Stimulated activated CD4-positive, alpha-beta T cell treated with anti-CD3 and anti-CD28 coated beads, Interleukin-12 subunit alpha, Interleukin-12 subunit beta, amount 100 ng/mL, for 48 hours (primary cell): Measurements from ENCODE around the gene BRAT1.
"Not testable (repeated sequence)": the region's sequence is repeated elsewhere in the genome, so short reads cannot be mapped to it uniquely, and the experiment has no call there.

Experiments used
- DNase-seq, 3 donors: peaks; one replicate each; pipeline ENCODE4 v3.0.0-alpha.2; 2020; ENCODE audit warnings: low read depth in 2 of 3, low spot score in 1 of 3

BRAT1 gene

GRCh38 chr7:2555121-2556052 lies at the start of gene BRAT1:
Gene BRAT1, minus strand, starts transcription at chr7:2555524. Its CDS starts 1,093 bp downstream, at chr7:2554431.
- DNase-seq, result peak; percentile 92 to 97 (median 95)

- DNase-seq, result no peak
Observed at GRCh38 chr7:2604608-2605174, 49.4 kb upstream of the BRAT1 start.

- no peak for DNase-seq
Observed at GRCh38 chr7:2603044-2603965, 48.0 kb upstream of the BRAT1 start.

GRCh38 chr7:2602406-2603043 lies 47.2 kb upstream of the BRAT1 start:
- no peak for DNase-seq

- no peak for DNase-seq
Observed at GRCh38 chr7:2601907-2602306, 46.6 kb upstream of the BRAT1 start.

- DNase-seq, result no peak
Observed at GRCh38 chr7:2601065-2601464, 45.7 kb upstream of the BRAT1 start.

- no peak for DNase-seq
Observed at GRCh38 chr7:2598154-2598823, 43.0 kb upstream of the BRAT1 start.

- no peak for DNase-seq
Observed at GRCh38 chr7:2597273-2597640, 41.9 kb upstream of the BRAT1 start.

- DNase-seq, result no peak
Observed at GRCh38 chr7:2596464-2597272, 41.3 kb upstream of the BRAT1 start.

- no peak for DNase-seq
Observed at GRCh38 chr7:2595258-2595860, 40.0 kb upstream of the BRAT1 start.

- DNase-seq, result no peak
Observed at GRCh38 chr7:2594599-2594998, 39.3 kb upstream of the BRAT1 start.

GRCh38 chr7:2593036-2593727 lies 37.9 kb upstream of the BRAT1 start:
- no peak for DNase-seq

- DNase-seq, result no peak
Observed at GRCh38 chr7:2592375-2592865, 37.1 kb upstream of the BRAT1 start.

GRCh38 chr7:2589941-2590340 lies 34.6 kb upstream of the BRAT1 start:
- DNase-seq, result not testable (repeated sequence)

GRCh38 chr7:2589341-2589740 lies 34.0 kb upstream of the BRAT1 start:
- no peak for DNase-seq

GRCh38 chr7:2587778-2588177 lies 32.5 kb upstream of the BRAT1 start:
- no peak for DNase-seq

- no peak for DNase-seq
Observed at GRCh38 chr7:2587134-2587533, 31.8 kb upstream of the BRAT1 start.

- DNase-seq, result no peak
Observed at GRCh38 chr7:2586326-2587020, 31.1 kb upstream of the BRAT1 start.
